GM11168 (cell line): ENCODE data around the gene CRYL1.

Experiments
- in situ Hi-C: fragments of 300-500 bp; cut with MboI; formaldehyde crosslinking; loops from one replicate; pipeline ENCODE4 v1.12.0; 2022; ENCODE audit warnings: low sequenced_read_pairs; ENCODE audit not compliant: unreplicated experiment

Gene CRYL1, protein sequence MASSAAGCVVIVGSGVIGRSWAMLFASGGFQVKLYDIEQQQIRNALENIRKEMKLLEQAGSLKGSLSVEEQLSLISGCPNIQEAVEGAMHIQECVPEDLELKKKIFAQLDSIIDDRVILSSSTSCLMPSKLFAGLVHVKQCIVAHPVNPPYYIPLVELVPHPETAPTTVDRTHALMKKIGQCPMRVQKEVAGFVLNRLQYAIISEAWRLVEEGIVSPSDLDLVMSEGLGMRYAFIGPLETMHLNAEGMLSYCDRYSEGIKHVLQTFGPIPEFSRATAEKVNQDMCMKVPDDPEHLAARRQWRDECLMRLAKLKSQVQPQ

DNA sequence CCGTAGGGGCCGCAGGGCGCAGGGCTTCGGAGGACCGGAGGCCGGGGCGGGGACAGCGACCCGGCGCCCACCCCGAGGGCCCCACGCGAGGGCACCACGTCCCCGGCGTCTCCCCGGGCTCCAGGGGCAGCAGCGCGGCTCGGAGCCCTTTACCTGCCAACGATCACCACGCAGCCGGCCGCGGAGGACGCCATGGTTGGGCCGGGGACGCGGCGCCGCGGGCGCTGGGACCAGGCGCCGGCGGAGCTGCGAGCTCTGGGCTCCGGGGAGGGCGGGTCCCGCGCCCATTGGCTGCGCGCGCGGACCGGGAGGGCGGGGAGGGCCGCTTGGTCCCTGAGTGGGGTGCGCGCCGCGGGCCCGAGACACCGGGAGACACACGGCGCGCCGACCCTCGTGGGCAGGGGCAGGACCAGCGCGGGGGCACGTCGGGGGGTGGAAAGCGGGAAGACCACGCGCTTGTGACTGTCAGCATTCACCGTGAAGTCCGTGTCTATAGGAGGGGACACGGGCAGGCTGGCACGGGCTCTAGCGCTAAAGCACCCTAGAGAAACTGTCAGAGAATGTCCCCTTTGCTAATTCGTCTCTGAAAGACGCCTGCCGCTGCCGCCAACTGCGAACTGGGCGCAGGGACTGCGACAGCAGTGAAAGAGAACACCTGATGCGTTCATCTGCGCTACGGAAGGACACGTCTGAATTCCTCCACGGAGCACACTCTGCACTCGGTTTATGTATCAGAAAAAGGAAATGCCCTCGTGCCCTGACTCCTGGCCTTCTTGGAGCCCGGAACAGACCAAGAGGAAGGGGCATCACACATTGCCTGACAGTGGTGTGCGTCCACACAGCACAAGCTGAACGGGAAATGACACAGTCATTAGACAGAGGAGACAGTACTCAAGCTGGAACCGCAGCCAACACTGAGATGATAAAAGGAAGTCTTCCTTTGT, at the start of gene CRYL1:
CRYL1 (minus strand) TSS at position 257 of the 944 bp plus-strand sequence; CDS start at position 194, 63 bp downstream.
- in situ Hi-C loops: no loop called here

DNA sequence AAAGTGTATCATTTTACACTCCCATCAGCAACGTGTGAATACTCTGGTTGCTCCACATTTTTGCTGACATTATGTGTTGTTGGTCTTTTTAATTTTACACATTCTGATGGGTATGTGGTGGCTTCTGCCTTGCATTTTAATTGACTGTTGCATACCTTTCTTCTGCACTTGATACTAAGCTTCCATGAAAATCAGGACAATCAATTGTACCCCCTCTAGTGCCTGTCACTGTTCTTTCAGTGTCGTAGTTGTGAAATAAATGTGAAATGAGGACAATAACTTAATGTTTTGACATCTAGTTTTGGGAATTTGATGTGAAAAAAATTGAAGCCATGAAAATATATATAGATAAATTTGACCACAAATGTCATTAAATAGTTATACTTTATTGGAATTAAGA, 48.0 kb upstream of the CRYL1 start:
- in situ Hi-C loops: no loop called here

DNA sequence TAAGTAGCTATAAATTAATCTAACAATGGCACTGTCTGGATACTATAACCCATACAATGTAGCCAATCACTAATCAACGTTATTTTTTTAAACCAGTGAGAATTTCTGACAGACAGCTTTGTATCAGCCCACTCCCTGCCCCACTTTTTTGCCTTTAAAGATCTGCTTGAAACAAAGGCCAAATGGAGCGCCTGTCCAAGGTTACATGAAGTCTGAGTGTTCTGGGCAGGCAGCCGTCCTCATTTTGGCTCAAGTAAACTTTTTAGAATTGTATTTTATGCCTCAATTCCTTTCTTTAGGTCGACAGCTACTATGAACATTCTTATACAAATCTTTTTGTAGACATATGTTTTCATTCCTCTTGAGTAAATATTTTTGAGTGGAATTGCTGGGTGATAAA, 47.5 kb upstream of the CRYL1 start:
- in situ Hi-C loops: no loop called here

DNA sequence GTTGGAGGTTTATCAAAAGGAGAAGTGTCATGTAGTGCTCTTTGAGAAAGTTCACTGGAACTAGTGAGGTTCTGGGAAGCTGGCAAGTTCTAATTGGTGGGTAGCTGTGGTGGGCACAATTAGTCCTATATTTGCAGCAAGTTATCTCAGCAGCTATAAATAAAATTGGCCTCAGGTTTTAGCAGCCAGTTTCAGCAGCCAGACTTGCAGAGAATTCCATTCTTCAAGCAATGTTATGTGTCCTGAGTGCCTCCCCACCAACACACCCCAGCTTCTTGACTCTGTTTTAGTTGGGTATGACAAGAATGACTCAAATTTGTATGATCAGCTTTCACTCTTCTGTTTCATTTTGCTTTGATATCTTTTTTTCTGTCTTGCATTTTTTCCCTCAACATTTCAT, 46.0 kb upstream of the CRYL1 start:
- in situ Hi-C loops: no loop called here

DNA sequence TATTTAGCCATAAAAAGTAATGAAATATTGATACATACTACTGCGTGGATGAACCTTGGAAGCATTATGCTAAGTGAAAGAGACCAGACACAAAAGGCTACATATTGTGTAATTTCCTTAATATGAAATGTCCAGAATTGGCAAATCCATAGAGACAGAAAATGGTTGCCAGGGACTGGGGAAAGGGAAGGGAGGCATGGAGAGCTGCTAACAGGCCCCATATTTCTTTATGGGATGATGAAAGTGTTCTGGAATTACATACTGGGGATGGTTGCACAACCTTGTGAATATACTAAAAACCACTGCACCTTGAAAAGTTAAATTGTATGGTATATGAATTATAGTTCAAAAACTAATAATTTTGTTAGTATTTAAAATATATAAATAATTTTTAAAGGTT, 44.9 kb upstream of the CRYL1 start:
- in situ Hi-C loops: no loop called here

DNA sequence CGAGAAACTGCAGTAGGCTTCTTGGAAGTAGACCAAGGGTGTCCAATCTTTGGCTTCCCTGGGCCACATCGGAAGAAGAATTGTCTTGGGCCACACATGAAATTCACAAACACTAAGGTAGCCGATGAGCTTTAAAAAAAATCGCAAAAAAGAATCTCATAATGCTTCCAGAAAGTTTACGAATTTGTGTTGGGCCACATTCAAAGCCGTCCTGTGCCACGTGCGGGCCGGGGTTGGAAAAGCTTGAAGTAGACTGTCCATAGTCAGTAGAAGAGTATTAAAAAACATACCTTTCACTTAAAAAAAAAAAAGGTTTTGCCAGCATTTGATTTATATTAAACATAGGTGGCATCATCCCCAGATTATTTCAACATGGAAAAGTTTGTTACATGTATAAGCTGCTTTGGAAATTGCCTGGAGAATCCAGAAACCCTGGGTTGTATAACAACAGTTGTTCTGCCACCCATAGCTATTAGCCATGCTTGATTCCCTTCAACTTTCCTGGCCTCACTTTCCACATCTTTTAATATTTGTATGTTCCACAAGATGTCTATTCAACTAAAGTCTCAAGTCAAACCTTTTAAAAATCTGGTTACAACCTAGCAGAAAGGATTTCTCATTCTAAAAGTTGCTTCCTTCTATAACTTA, 42.3 kb upstream of the CRYL1 start:
- in situ Hi-C loops: no loop called here

DNA sequence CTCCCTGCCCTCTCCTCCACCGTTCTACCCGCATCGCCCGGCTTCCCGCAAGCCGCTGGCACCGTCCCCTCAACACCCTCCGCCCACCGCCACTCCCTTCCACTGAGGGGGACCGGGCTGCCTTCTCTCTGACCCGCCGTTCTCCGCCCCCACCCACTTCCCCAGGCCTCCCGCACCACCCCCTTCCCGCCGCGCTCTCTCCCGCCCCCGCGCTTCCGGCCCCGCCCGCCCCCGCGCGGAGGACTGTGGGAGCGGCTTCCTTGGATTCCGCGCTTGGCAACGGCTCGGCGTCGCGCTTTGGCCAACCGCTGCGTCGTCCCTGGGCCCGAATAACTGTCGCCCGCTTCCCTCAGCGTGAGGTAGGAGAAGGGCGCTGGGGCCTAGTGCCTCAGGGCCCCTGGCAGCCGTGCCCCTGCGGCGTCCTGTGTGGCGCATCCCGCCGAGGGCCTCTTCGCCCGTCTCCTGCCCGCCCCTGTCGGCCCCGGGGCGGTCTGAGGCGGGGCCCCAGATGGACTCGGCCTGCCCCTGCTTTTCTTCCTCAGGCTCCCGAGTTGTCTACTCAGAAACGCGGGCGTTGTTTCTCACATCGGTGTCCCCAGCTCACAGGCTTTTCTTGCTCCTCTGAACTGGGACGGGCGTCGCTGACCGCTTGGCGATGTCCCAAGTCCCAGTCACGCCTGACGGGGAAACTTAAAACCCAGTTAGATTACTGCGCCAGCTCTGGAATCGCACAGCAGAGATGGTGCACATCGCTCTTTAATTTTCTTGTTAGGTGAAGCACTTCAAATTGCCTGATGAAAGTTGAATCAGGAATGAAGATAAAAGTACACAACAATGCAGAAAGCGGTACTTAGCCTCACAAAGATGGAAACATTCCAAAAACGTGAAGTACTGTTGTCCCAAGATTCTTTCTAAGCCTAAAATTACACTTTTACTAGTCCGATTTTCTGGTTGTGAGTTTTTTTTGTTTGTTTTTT, 41.5 kb upstream of the CRYL1 start, which contains the start of gene IFT88:
IFT88 (plus strand) TSS at position 260 of the 977 bp plus-strand sequence. CDS start 7,229 bp downstream, outside the sequence.
- in situ Hi-C loops: no loop called here

DNA sequence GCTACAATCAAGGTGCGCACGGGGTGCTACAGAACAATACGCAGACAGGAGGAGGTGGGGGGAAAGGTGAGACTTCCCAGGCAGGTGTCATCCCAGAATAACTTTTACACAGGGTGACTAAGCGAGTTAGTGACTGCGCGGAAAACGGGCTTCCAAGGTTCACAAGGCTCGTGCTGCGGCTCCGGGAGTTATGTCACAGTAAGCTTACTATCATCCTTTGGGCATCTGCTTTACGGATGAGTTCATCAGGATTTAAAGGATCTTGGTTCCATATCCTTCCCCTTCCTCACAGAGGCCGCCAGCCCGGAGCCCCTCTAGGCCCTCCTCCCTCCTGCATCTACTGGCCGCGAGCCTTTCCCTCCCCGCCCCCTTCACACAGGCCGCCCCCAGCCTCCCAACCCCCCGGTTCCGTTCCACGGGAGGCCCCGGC, 40.8 kb upstream of the CRYL1 start:
- in situ Hi-C loops: no loop called here

DNA sequence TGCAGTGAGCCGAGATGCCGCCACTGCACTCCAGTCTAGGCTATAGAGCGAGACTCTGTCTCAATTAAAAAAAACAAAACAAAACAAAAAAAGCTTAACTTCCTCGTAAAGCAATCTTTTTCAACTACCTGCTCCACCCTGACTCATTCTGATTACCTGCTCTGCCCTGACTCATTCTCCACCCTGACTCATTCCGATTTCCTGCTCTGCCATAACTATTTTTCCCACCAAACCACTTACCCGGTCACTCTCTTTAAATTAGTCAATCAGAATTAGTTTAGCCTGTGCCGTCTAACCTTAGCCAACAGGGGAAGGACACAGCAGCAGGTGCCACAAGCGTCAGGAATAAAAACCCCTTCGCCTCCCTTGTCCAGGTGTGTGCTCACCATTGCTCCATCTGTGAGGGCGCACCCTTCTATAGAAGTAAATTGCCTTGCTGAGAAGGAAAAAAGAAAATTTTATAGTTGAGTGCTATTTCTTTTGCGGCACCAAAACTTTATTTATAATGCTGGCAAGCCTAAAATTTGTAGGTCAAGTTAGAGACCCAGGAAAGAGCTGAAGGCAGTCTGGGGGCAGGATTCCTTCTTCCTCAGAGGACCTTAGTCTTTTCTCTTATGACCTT, 39.6 kb upstream of the CRYL1 start:
- in situ Hi-C loops: no loop called here

DNA sequence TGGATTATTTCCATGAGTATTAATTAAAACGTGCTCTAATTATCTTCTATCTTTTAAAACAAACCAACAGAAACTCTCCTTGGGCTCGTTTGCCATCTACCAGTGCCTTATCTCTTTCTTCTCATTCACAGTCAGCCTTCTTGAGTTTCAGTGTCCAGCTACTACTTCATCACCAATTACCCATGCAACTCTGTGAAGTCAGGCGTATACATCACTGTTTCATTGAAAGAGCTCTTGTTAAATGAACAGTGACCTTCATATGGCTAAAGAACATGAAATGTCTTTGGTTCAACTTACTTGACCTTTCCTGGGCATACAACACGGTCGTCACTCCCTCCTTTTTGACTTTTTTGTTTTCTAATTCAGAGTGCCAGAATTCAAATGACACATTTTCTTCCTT, 36.1 kb upstream of the CRYL1 start:
- in situ Hi-C loops: no loop called here

DNA sequence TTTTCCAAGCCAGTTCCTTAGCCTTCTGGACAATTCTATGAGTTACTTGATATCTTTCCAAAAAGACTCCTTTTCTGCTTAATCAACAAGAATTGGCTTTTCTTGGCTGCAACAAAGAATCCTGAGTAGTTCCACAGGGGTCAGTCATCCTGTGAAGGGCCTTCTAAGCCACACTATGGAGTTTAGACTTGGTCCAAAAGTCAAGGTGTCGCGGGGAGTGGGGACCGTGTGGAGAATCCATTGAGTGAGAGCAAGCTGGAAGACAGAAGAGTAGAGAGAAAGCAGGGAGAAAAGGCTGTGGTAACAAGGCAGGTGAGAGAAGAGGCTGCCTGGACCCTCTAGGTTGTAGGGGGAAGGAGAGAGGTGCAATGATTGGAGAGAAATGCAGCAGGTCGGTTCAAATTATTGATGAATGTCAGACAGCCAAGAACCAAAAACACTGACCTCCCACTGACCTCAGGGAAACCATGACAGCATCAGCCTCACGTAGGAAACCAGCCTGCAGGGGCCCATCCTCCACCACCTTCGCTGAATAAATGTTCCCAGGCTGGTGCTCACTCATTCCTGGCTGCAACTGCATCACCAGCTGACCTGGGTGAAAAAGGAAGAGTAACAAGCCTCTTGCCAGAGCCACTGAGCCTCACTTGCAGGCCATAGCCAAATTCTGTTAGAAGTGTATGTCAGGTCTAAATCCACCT, 34.2 kb upstream of the CRYL1 start:
- in situ Hi-C loops: no loop called here

DNA sequence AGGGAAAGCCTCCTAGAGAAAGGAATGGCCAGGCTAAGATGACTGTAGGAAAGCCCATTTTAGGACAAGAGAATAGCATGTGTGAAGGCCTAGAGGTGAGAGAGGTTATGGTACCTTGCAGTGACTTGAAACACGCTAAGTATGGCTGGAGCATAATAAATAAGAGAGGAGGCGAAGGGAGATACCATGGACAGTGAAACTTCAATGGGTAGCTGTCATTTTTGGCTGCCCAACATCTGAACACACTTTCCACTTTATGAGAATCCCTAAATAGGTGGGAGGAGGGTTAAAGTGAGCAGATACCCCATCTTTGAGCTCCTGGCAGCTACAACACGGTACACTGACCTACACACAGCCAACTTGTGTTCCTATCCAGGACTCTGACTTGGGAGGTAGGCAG, 33.3 kb upstream of the CRYL1 start:
- in situ Hi-C loops: no loop called here

DNA sequence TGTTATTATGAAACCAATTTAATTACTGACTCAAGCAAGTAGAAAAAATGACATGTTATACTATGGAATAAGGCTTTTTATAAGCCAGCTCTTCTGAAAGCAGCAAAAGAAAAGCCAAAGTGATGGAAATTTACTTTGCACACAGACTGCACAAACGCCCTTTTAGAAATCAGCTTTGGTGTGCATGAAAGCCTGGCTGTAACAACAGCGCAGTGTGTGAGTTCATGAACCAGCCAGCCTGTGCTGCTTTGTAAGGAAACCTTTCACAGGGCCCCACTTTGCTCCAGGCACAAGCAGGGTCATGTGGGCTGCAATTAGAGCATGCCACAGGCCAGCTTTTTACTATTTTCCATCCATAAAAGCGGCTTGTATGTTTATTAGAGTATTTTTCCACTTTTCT, 27.7 kb upstream of the CRYL1 start:
- in situ Hi-C loops: no loop called here

DNA sequence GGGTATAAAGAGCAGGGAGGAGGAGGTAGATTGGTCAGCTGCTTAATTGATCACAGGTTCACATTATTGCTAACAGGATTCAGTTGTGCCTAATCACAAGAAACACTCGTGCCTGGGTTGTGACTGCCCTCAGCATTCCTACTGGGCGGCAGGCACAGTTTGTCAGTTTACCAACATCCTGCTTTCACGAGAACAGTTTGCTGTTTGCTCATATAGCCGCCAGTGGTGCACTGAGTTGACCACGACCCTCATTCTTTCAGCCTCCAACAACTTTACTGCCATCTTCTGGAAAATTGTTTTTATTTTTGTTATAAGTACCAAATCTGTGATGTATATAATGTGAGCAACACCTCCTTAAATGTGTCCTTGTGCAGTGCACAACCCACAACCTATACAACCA, 25.1 kb upstream of the CRYL1 start:
- in situ Hi-C loops: no loop called here

DNA sequence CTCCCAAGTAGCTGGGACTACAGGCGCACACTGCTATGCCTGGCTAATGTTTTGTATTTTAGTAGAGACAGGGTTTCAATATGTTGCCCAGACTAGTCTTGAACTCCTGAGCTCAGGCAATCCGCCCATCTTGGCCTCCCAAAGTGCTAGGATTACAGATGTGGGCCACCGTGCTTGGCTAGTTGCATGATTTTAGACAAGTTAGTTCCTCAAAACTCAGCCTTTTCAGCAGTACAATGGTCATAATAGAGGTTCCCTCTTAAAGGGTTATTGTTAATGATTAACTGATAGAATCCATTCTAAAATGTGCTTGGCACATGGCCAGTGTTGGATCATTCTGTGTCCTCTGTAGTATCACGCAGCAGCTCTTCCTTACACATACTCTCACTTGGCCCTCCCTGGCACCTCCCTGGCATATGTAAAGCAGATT, 21.8 kb upstream of the CRYL1 start:
- in situ Hi-C loops: no loop called here

DNA sequence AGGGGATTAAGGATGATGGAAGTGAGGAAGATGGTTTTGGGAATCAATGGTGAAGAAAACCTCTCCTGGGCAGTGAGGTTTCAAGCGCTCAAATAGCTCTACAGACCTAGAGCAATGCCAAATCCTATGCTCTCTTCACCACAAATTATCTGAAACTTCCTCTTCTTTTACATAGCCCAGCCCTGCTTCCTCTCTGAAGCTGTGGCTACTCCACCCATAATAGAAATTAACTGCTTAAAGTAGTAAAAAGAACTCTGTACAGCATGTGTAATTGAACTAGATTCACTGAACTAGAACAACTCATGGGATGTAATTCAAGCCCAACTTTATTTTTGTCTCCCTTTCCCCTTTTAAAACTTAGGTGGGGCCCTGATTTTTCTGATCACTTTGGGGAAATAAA, 20.9 kb upstream of the CRYL1 start:
- in situ Hi-C loops: no loop called here

DNA sequence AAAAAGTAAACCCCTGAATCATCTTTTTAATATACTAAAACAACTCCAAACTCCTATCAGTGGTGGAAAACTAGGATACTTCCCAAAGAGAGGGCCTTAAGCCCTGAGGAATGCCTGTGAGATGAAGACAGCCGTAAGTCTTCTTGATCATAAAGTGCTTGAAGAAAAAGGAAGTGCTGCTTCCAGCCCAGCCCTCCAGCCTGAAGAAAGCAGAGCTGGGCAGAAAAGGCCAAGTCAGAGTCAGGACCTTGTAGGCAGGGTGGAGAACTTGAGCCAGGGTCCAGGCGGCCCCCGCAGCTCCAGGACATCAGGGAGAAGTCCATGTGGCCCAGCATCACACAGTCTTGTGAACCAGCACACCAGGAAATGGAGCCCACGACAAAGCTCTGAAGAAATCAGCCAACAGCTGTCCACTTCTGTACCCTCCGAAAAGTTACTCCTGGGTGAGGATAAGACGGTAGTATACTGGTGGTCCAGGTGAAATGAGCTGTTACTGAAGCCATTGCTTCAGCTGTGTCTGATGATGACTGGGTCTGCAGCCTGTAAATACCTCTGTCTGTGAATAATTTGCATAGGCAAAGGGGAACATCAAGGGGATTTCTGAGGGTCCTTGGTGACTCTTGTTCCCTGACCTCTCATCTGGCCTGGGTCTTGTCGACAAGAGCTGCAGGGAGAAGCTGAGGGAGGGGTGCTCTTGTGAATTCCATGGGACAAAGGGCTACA, 18.7 kb upstream of the CRYL1 start:
- in situ Hi-C loops: no loop called here

DNA sequence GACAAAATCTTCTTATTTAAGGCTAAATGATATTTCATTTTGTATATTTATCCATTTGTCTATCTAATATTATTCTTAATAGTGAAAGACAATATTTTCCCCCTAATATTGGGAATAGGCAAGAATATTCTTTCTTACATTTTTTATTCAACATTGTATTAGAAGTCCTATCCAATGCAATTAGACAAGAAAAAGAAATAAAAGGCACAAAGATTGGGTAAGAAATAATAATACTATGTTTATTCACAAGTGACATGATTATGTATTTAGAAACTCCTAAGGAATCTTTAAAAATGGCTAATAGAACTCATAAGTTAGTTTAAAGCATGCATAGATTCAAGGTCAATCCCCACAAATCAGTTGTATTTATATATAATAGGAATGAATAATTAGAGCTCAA, 11.3 kb upstream of the CRYL1 start:
- in situ Hi-C loops: no loop called here
